Measurements from ENCODE around the gene INTS2. TPM values are rescaled to one million over a fixed set of nuclear protein-coding genes. Genes with fewer than 3 reads are reported as not detected.

Gene INTS2
- total RNA-seq, 4 donors from 2014 or later, result 7.4 to 38.4 (median 15.9) TPM

GRCh38 chr17:61836266-61837174, 91.3 kb downstream of the INTS2 start:
- H3K4me1 ChIP-seq, result no peaks in the 10 kb centered on the region
- intact Hi-C loops (cut with DNase I; ENCODE audit: low total_unique reads), result no loop called here
- no peak overlapping the region for H3K4me3 ChIP-seq
- no peaks in the 10 kb centered on the region for H3K36me3 ChIP-seq
- no peak overlapping the region for H3K27ac ChIP-seq
- no peaks in the 10 kb centered on the region for H3K9me3 ChIP-seq
- H3K27me3 ChIP-seq, result no peaks in the 10 kb centered on the region
- TF ChIP-seq POLR2A (IDR thresholded peaks at IDR 0.05) (no peak), CTCF (IDR thresholded peaks at IDR 0.05) (no peak)
- no peak for DNase-seq

GRCh38 chr17:61835606-61836005, 92.2 kb downstream of the INTS2 start:
- TF ChIP-seq POLR2A (IDR thresholded peaks at IDR 0.05) (no peak), CTCF (IDR thresholded peaks at IDR 0.05) (no peak)
- Histone ChIP-seq H3K27ac (no peak overlapping the region), H3K36me3 (no peaks in the 10 kb centered on the region), H3K27me3 (no peaks in the 10 kb centered on the region), H3K4me1 (no peaks in the 10 kb centered on the region), H3K4me3 (no peak overlapping the region), H3K9me3 (no peaks in the 10 kb centered on the region)
- no peak for DNase-seq
- intact Hi-C loops (cut with DNase I; ENCODE audit: low total_unique reads), result no loop called here

- intact Hi-C loops (cut with DNase I; ENCODE audit: low total_unique reads), result no loop called here
- H3K9me3 ChIP-seq, result no peaks in the 10 kb centered on the region
- TF ChIP-seq POLR2A (IDR thresholded peaks at IDR 0.05) (no peak), CTCF (IDR thresholded peaks at IDR 0.05) (no peak)
- no peaks in the 10 kb centered on the region for H3K4me1 ChIP-seq
- no peak overlapping the region for H3K27ac ChIP-seq
- H3K27me3 ChIP-seq, result no peaks in the 10 kb centered on the region
- no peak for DNase-seq
- no peak overlapping the region for H3K4me3 ChIP-seq
- H3K36me3 ChIP-seq, result no peaks in the 10 kb centered on the region
Measured at GRCh38 chr17:61834610-61835009, 93.2 kb downstream of the INTS2 start.

- Histone ChIP-seq H3K9me3 (no peaks in the 10 kb centered on the region), H3K4me3 (no peak overlapping the region), H3K27me3 (no peaks in the 10 kb centered on the region), H3K36me3 (no peaks in the 10 kb centered on the region), H3K27ac (no peak overlapping the region), H3K4me1 (no peaks in the 10 kb centered on the region)
- TF ChIP-seq CTCF (IDR thresholded peaks at IDR 0.05) (no peak), POLR2A (IDR thresholded peaks at IDR 0.05) (no peak)
- intact Hi-C loops (cut with DNase I; ENCODE audit: low total_unique reads), result no loop called here
- DNase-seq, result no peak
Measured at GRCh38 chr17:61833536-61834193, 94.1 kb downstream of the INTS2 start.

- TF ChIP-seq CTCF (IDR thresholded peaks at IDR 0.05) (no peak), POLR2A (IDR thresholded peaks at IDR 0.05) (no peak)
- DNase-seq, result no peak
- Histone ChIP-seq H3K27ac (no peak overlapping the region), H3K4me1 (no peaks in the 10 kb centered on the region), H3K4me3 (no peak overlapping the region), H3K36me3 (no peaks in the 10 kb centered on the region), H3K9me3 (no peaks in the 10 kb centered on the region), H3K27me3 (no peaks in the 10 kb centered on the region)
- intact Hi-C loops (cut with DNase I; ENCODE audit: low total_unique reads), result no loop called here
Measured at GRCh38 chr17:61832463-61832862, 95.3 kb downstream of the INTS2 start.
